Erythroblast (primary cell): Measurements from ENCODE around the gene ILRUN.

Experiments used
- GATA1 ChIP-seq: IDR thresholded peaks from 2 replicates; pipeline ENCODE4 v1.6.1; 2011; ENCODE audit warnings: low read depth, mild to moderate bottlenecking, control low read depth, low read length, moderate library complexity
- POLR2A ChIP-seq: IDR thresholded peaks from 2 replicates; pipeline ENCODE4 v1.6.1; 2011; ENCODE audit warnings: mild to moderate bottlenecking, low read length

- TF ChIP-seq POLR2A: no peak
- TF ChIP-seq GATA1: no peak
These were observed 25.2 kb downstream of the ILRUN start for GRCh38 chr6:34671367-34671766.
